IMR-90 (cell line): ENCODE data around the gene RGS14. TPM values are rescaled to one million over a fixed set of nuclear protein-coding genes. Genes with fewer than 3 reads are reported as not detected.

Experiments used
- ATAC-seq: fragments of 200-7000 bp; cut with Tn5 transposase; 2 replicates; pipeline ENCODE4 v1.9.1; 2020; ENCODE audit warnings: low read depth, mild to moderate bottlenecking, moderate library complexity
- BruUV-seq: library from RNA; stranded (reverse); fragments of 400-500 nt; replicated peaks from 2 replicates; lab custom pipeline; 2021; lab: Mats Ljungman, UMichigan
- CTCF ChIA-PET: fragments of 300-600 bp; formaldehyde crosslinking; extraction: SDS; loops from one replicate; lab custom pipeline; 2021; ENCODE audit warnings: antibody characterized with exemption; lab: Yijun Ruan, JAX
- POLR2A ChIA-PET: fragments of 300-600 bp; sonication (Branson Sonifier 250); formaldehyde crosslinking; loops from one replicate; lab custom pipeline; 2022; ENCODE audit warnings: antibody characterized with exemption; ENCODE audit not compliant: unreplicated experiment; lab: Charles Lee
- DNase-seq: peaks from one replicate; pipeline ENCODE4 v3.0.0; 2013
- H2AFZ ChIP-seq: replicated peaks from 2 replicates; pipeline ENCODE3; 2013; ENCODE audit warnings: low read length, mild to moderate bottlenecking; ENCODE audit not compliant: poor library complexity
- H2AK5ac ChIP-seq: 2 replicates; pipeline ENCODE4 v1.6.1; 2013; ENCODE audit warnings: low read depth, low read length, inconsistent platforms
- H2AK9ac ChIP-seq: replicated peaks from 2 replicates; pipeline ENCODE3; 2013; ENCODE audit warnings: mild to moderate bottlenecking, low read depth, low read length, moderate library complexity; ENCODE audit not compliant: poor library complexity
- H2BK120ac ChIP-seq: 2 replicates; pipeline ENCODE4 v1.6.1; 2013; ENCODE audit warnings: low read depth, low read length, inconsistent platforms
- H2BK15ac ChIP-seq: 3 replicates; pipeline ENCODE4 v1.6.1; 2013; ENCODE audit warnings: low read depth, low read length, inconsistent platforms
- H2BK20ac ChIP-seq: 2 replicates; pipeline ENCODE4 v1.6.1; 2013; ENCODE audit warnings: low read depth, mild to moderate bottlenecking, inconsistent platforms, low read length, moderate library complexity
- H2BK5ac ChIP-seq: 2 replicates; pipeline ENCODE4 v1.6.1; 2013; ENCODE audit warnings: mild to moderate bottlenecking, low read depth, low read length, inconsistent platforms; ENCODE audit not compliant: poor library complexity, severe bottlenecking
- H3K14ac ChIP-seq: replicated peaks from 2 replicates; pipeline ENCODE4 v1.6.1; 2013; ENCODE audit warnings: low read depth, low read length, inconsistent platforms
- H3K18ac ChIP-seq: 2 replicates; pipeline ENCODE4 v1.6.1; 2013; ENCODE audit warnings: low read depth, low read length, control low read depth
- H3K23ac ChIP-seq: 2 replicates; pipeline ENCODE4 v1.6.1; 2013; ENCODE audit warnings: low read depth, low read length, inconsistent platforms
- H3K27ac ChIP-seq: 2 replicates; pipeline ENCODE4 v1.5.1; 2013; ENCODE audit warnings: mild to moderate bottlenecking, control low read depth, low read length; ENCODE audit not compliant: insufficient read depth
- H3K27me3 ChIP-seq: 2 replicates; pipeline ENCODE4 v1.6.1; 2013; ENCODE audit warnings: low read length; ENCODE audit not compliant: control insufficient read depth, insufficient read depth
- H3K36me3 ChIP-seq: 2 replicates; pipeline ENCODE4 v1.6.1; 2013; ENCODE audit warnings: low read length, mixed read lengths; ENCODE audit not compliant: control insufficient read depth, insufficient read depth
- H3K4ac ChIP-seq: 2 replicates; pipeline ENCODE4 v1.6.1; 2013; ENCODE audit warnings: low read depth, low read length, inconsistent platforms
- H3K4me1 ChIP-seq: 2 replicates; pipeline ENCODE4 v1.6.1; 2013; ENCODE audit warnings: low read length, mixed read lengths; ENCODE audit not compliant: control insufficient read depth, insufficient read depth
- H3K4me2 ChIP-seq: 2 replicates; pipeline ENCODE4 v1.6.1; 2013; ENCODE audit warnings: low read depth, mild to moderate bottlenecking, control low read depth, low read length, moderate library complexity
- H3K4me3 ChIP-seq: 2 replicates; pipeline ENCODE4 v1.5.1; 2013; ENCODE audit warnings: low read depth, mild to moderate bottlenecking, control low read depth, low read length, moderate library complexity; ENCODE audit not compliant: insufficient read depth
- H3K56ac ChIP-seq: 2 replicates; pipeline ENCODE4 v1.6.1; 2013; ENCODE audit warnings: low read length, inconsistent platforms; ENCODE audit not compliant: insufficient read depth; ENCODE audit errors: extremely low read depth
- H3K79me1 ChIP-seq, 2 experiments: 2 replicates each; pipeline ENCODE4 v1.6.1; 2013; ENCODE audit warnings: low read length in 2 of 2, inconsistent platforms in 1 of 2, low read depth in 1 of 2
- H3K9ac ChIP-seq: 2 replicates; pipeline ENCODE4 v1.6.1; 2013; ENCODE audit warnings: low read depth, low read length, control low read depth
- H3K9me1 ChIP-seq: 2 replicates; pipeline ENCODE4 v1.6.1; 2013; ENCODE audit warnings: low read length, inconsistent platforms; ENCODE audit not compliant: insufficient read depth
- H3K9me3 ChIP-seq: 2 replicates; pipeline ENCODE4 v1.6.1; 2013; ENCODE audit warnings: low read length; ENCODE audit not compliant: control insufficient read depth, insufficient read depth
- H4K20me1 ChIP-seq: 2 replicates; pipeline ENCODE4 v1.6.1; 2013; ENCODE audit warnings: low read length, inconsistent platforms; ENCODE audit not compliant: insufficient read depth
- H4K5ac ChIP-seq: 2 replicates; pipeline ENCODE4 v1.6.1; 2013; ENCODE audit warnings: mild to moderate bottlenecking, low read depth, low read length, control low read depth
- H4K8ac ChIP-seq, 2 experiments: 2 replicates each; pipeline ENCODE4 v1.6.1; 2013; ENCODE audit warnings: low read depth in 2 of 2, low read length in 2 of 2, control low read depth in 1 of 2, inconsistent platforms in 1 of 2
- H4K91ac ChIP-seq: 2 replicates; pipeline ENCODE4 v1.6.1; 2013; ENCODE audit warnings: low read depth, low read length, inconsistent platforms; ENCODE audit not compliant: insufficient read depth
- BHLHE40 ChIP-seq: fragments of 150-350 bp; IDR thresholded peaks from 2 replicates; pipeline ENCODE4 v1.6.1; 2016; ENCODE audit warnings: mild to moderate bottlenecking, low read depth, low read length
- CEBPB ChIP-seq: IDR thresholded peaks from 2 replicates; pipeline ENCODE4 v1.6.1; 2012; ENCODE audit warnings: low read depth, low read length, improper control_type of control experiment
- CHD1 ChIP-seq: IDR thresholded peaks from 2 replicates; pipeline ENCODE4 v1.6.1; 2012; ENCODE audit warnings: low read depth, low read length, improper control_type of control experiment
- ELK1 ChIP-seq: fragments of 150-350 bp; IDR thresholded peaks from 2 replicates; pipeline ENCODE4 v1.6.1; 2016; ENCODE audit warnings: low read depth, mild to moderate bottlenecking, low read length, moderate library complexity, borderline replicate concordance
- FOS ChIP-seq: fragments of 150-350 bp; IDR thresholded peaks from 2 replicates; pipeline ENCODE4 v1.6.1; 2016; ENCODE audit warnings: low read depth, low read length
- MAFK ChIP-seq: IDR thresholded peaks from 2 replicates; pipeline ENCODE4 v1.6.1; 2012; ENCODE audit warnings: low read depth, low read length, improper control_type of control experiment
- MAZ ChIP-seq: IDR thresholded peaks from 2 replicates; pipeline ENCODE4 v1.6.1; 2012; ENCODE audit warnings: low read depth, mild to moderate bottlenecking, low read length, improper control_type of control experiment, moderate library complexity, borderline replicate concordance
- MXI1 ChIP-seq: IDR thresholded peaks from 2 replicates; pipeline ENCODE4 v1.6.1; 2012; ENCODE audit warnings: low read depth, mild to moderate bottlenecking, low read length, moderate library complexity, borderline replicate concordance
- POLR2A ChIP-seq: IDR thresholded peaks from 2 replicates; pipeline ENCODE4 v1.6.1; 2012; ENCODE audit warnings: mild to moderate bottlenecking, low read depth, low read length
- RCOR1 ChIP-seq: IDR thresholded peaks from 2 replicates; pipeline ENCODE4 v1.6.1; 2012; ENCODE audit warnings: mild to moderate bottlenecking, low read length, improper control_type of control experiment; ENCODE audit not compliant: insufficient replicate concordance
- SMC3 ChIP-seq: fragments of 150-350 bp; IDR thresholded peaks from 2 replicates; pipeline ENCODE4 v1.6.1; 2016; ENCODE audit warnings: low read depth, mild to moderate bottlenecking, antibody characterized with exemption, low read length, moderate library complexity
- USF2 ChIP-seq: fragments of 150-350 bp; IDR thresholded peaks from 2 replicates; pipeline ENCODE4 v1.6.1; 2017; ENCODE audit warnings: mild to moderate bottlenecking, antibody characterized with exemption, low read length, low read depth
- WGBS, 2 experiments: methylation state at CpG; one replicate each; pipeline versions ENCODE4 v1.1.5 to v1.1.7; 2013; ENCODE audit warnings: missing lambda C conversion rate in 2 of 2; ENCODE audit not compliant: insufficient read length in 1 of 2; ENCODE audit errors: extremely low coverage in 2 of 2; 5-methylcytosine and 5-hydroxymethylcytosine counted together
- dilution Hi-C: fragments of 300-500 bp; cut with HindIII; formaldehyde crosslinking; loops from one replicate; pipeline ENCODE4 v1.14.3; 2018; ENCODE audit warnings: low sequenced_read_pairs; ENCODE audit not compliant: unreplicated experiment
- in situ Hi-C: fragments of 300-500 bp; cut with MboI; formaldehyde crosslinking; loops from 3 replicates; pipeline ENCODE4 v1.14.3; 2019; ENCODE audit warnings: low sequenced_read_pairs, inconsistent platforms, mixed read lengths
- intact Hi-C: fragments of 100-400 bp; cut with micrococcal nuclease; formaldehyde crosslinking; loops from 2 replicates; pipeline ENCODE4 v1.10.0; 2022
- polyA plus RNA-seq, 3 experiments: library from polyadenylated mRNA; depleted of rRNA; stranded (reverse); fragments of >200 nt; gene quantifications; 2 replicates each; pipeline ENCODE4 v1.2.3, GENCODE V29; 2012; ENCODE audit warnings: low replicate concordance in 1 of 3
- total RNA-seq: library from RNA; depleted of rRNA; stranded (reverse); fragments of >200 nt; gene quantifications from 2 replicates; pipeline ENCODE4 v1.2.3, GENCODE V29; 2012

RGS14 gene
- total and polyA plus RNA-seq, 2 of the 4 experiments (the other 2 are of a cell fraction): 1.1 to 6.5 TPM

GRCh38 chr5:177335701-177336065 lies 22.0 kb upstream of the RGS14 start:
- dilution Hi-C loops: no loop called here
- H2BK20ac ChIP-seq: no peak overlapping the region
- H3K36me3 ChIP-seq: peaks cover 79% of the 10 kb centered on the region
- no peak overlapping the region for H3K4ac ChIP-seq
- H2BK15ac ChIP-seq: no peak overlapping the region
- ChIA-PET CTCF (interaction anchor here (0.8 kb wide), 1 partner anchor 26 kb away, joined by 3 read pairs; no protein-coding TSS in a partner anchor), POLR2A (no interaction called here)
- H3K4me3 ChIP-seq: no peak overlapping the region
- no peak overlapping the region for H2BK120ac ChIP-seq
- H4K8ac ChIP-seq: no peak overlapping the region
- H3K14ac ChIP-seq: no peak overlapping the region
- TF ChIP-seq USF2 (no peak), SMC3 (no peak), MAZ (no peak), POLR2A (no peak), BHLHE40 (no peak), FOS (no peak), CEBPB (no peak), RCOR1 (no peak), CHD1 (no peak), ELK1 (no peak), MAFK (no peak), MXI1 (no peak)
- no peaks in the 10 kb centered on the region for H3K9me3 ChIP-seq
- peaks cover 13% of the 10 kb centered on the region for H4K20me1 ChIP-seq
- peaks cover 7 to 20% of the 10 kb centered on the region in 2 experiments for H3K79me1 ChIP-seq
- no peak overlapping the region for H3K23ac ChIP-seq
- no peak for DNase-seq
- intact Hi-C loops: no loop called here
- BruUV-seq: no TSS peak
- H3K9me1 ChIP-seq: 0 out of 2 replicates have a peak, but pooled peaks cover 4% of the 10 kb centered on the region
- no peak overlapping the region for H2AK9ac ChIP-seq
- no peak overlapping the region for H3K4me2 ChIP-seq
- H2AK5ac ChIP-seq: no peak overlapping the region
- H4K91ac ChIP-seq: no peak overlapping the region
- no peak for ATAC-seq
- no peaks in the 10 kb centered on the region for H3K27me3 ChIP-seq
- H3K9ac ChIP-seq: no peak overlapping the region
- H3K56ac ChIP-seq: no peak overlapping the region
- H2BK5ac ChIP-seq: no peak overlapping the region
- no peak overlapping the region for H4K5ac ChIP-seq
- H3K18ac ChIP-seq: no peak overlapping the region
- no peaks in the 10 kb centered on the region for H3K4me1 ChIP-seq
- no peak overlapping the region for H3K27ac ChIP-seq
- no peak overlapping the region for H2AFZ ChIP-seq
- WGBS, 2 experiments: 100% methylated on average over 2 of the region's 7 CpGs; no CpG with 5 or more reads in 1 of the 2 experiments
- in situ Hi-C loops: no loop called here
